GM21515 (cell line): ENCODE results near the gene EPHA6.

Experiments
- ATAC-seq: cut with Tn5 transposase; IDR thresholded peaks from one replicate; pipeline ENCODE4 v1.9.1; 2021; ENCODE audit not compliant: unreplicated experiment

The EPHA6 gene

GRCh38 chr3:97686258-97686657 is 871.9 kb downstream of the EPHA6 start:
- ATAC-seq, result no peak

GRCh38 chr3:97687734-97688133 is 873.3 kb downstream of the EPHA6 start:
- no peak for ATAC-seq

GRCh38 chr3:97689111-97689510 is 874.7 kb downstream of the EPHA6 start:
- ATAC-seq, result no peak

- ATAC-seq, result no peak
Observed at GRCh38 chr3:97689962-97690361, 875.6 kb downstream of the EPHA6 start.

GRCh38 chr3:97691354-97691753 is 877.0 kb downstream of the EPHA6 start:
- ATAC-seq, result no peak

GRCh38 chr3:97692389-97692788 is 878.0 kb downstream of the EPHA6 start:
- no peak for ATAC-seq

- no peak for ATAC-seq
Observed at GRCh38 chr3:97692831-97693230, 878.4 kb downstream of the EPHA6 start.

- no peak for ATAC-seq
Observed at GRCh38 chr3:97694876-97695275, 880.5 kb downstream of the EPHA6 start.

GRCh38 chr3:97698691-97699090 is 884.3 kb downstream of the EPHA6 start:
- no peak for ATAC-seq

- ATAC-seq, result no peak
Observed at GRCh38 chr3:97699889-97700288, 885.5 kb downstream of the EPHA6 start.

- no peak for ATAC-seq
Observed at GRCh38 chr3:97705764-97706163, 891.4 kb downstream of the EPHA6 start.

GRCh38 chr3:97706226-97706625 is 891.8 kb downstream of the EPHA6 start:
- no peak for ATAC-seq

- no peak for ATAC-seq
Observed at GRCh38 chr3:97711654-97712053, 897.3 kb downstream of the EPHA6 start.

GRCh38 chr3:97712919-97713318 is 898.5 kb downstream of the EPHA6 start:
- no peak for ATAC-seq

GRCh38 chr3:97713634-97714033 is 899.2 kb downstream of the EPHA6 start:
- no peak for ATAC-seq

GRCh38 chr3:97719156-97719821 is 904.9 kb downstream of the EPHA6 start:
- ATAC-seq, result peak; percentile 93

GRCh38 chr3:97720417-97720816 is 906.0 kb downstream of the EPHA6 start:
- ATAC-seq, result no peak

GRCh38 chr3:97721446-97721845 is 907.1 kb downstream of the EPHA6 start:
- ATAC-seq, result no peak

- ATAC-seq, result no peak
Observed at GRCh38 chr3:97736928-97737327, 922.5 kb downstream of the EPHA6 start.

- ATAC-seq, result no peak
Observed at GRCh38 chr3:97738761-97739160, 924.4 kb downstream of the EPHA6 start.

- no peak for ATAC-seq
Observed at GRCh38 chr3:97742036-97742435, 927.6 kb downstream of the EPHA6 start.

GRCh38 chr3:97744289-97744688 is 929.9 kb downstream of the EPHA6 start:
- no peak for ATAC-seq
